ENCODE measurements around the gene GADD45A. TPM values are rescaled to one million over a fixed set of nuclear protein-coding genes. Genes with fewer than 3 reads are reported as not detected.

Gene GADD45A
- polyA plus RNA-seq, 1 donor (not counting 4 experiments of a cell fraction or from before 2014, with no cell fraction given): 151 TPM

GRCh38 chr1:67644566-67644965, 40.4 kb upstream of the GADD45A start:
- DNase-seq (ENCODE audit: low read depth, low spot score): no peak
- Histone ChIP-seq H3K4me3 (ENCODE audit: control insufficient read depth in 2 of 3, extremely low read depth in 1 of 3, insufficient read depth in 2 of 3, low read depth in 1 of 3, low read length in 3 of 3) (no peak overlapping the region), H4K20me1 (ENCODE audit: control insufficient read depth, extremely low read depth, insufficient read depth, low read length) (no peaks in the 10 kb centered on the region), H3K9me1 (ENCODE audit: control insufficient read depth, extremely low read depth, insufficient read depth, low read length) (no peaks in the 10 kb centered on the region), H3K9ac (ENCODE audit: control insufficient read depth, extremely low read depth, insufficient read depth, low read length) (no peak overlapping the region), H3K27ac (ENCODE audit: control insufficient read depth, insufficient read depth, low read length) (no peak overlapping the region), H3K27me3 (ENCODE audit: control insufficient read depth, extremely low read depth, insufficient read depth, low read length) (no peaks in the 10 kb centered on the region), H3K4me2 (ENCODE audit: control insufficient read depth, extremely low read depth, insufficient read depth, low read depth, low read length) (no peak overlapping the region), H3K36me3 (ENCODE audit: control insufficient read depth in 2 of 2, extremely low read depth in 1 of 2, insufficient read depth in 2 of 2, low read length in 2 of 2) (no peaks in the 10 kb centered on the region), H3K79me2 (ENCODE audit: control insufficient read depth, insufficient read depth, low read length) (no peaks in the 10 kb centered on the region), H3K4me1 (ENCODE audit: control insufficient read depth, extremely low read depth, insufficient read depth, low read length) (peaks cover 11% of the 10 kb centered on the region), H3K9me3 (ENCODE audit: control insufficient read depth, low read depth, low read length) (no peaks in the 10 kb centered on the region), H2AFZ (ENCODE audit: control insufficient read depth, low read length) (no peak overlapping the region)
- dilution Hi-C loops (cut with MboI; ENCODE audit: extremely low pct_ligation_motif_present, low sequenced_read_pairs): no loop called here
- TF ChIP-seq EZH2 (IDR thresholded peaks at IDR 0.05; ENCODE audit: low read length): no peak
- no peak for TF ChIP-seq CTCF (optimal IDR thresholded peaks at IDR 0.05 in 1 of 3, IDR thresholded peaks at IDR 0.05 in 1 of 3, conservative IDR thresholded peaks at IDR 0.05 in 1 of 3; ENCODE audit: extremely low read depth in 1 of 3, insufficient read depth in 2 of 3, low read length in 3 of 3)
- no peak for FAIRE-seq

GRCh38 chr1:67645495-67646144, 39.4 kb upstream of the GADD45A start:
- Histone ChIP-seq H3K4me3 (ENCODE audit: control insufficient read depth in 2 of 3, extremely low read depth in 1 of 3, insufficient read depth in 2 of 3, low read depth in 1 of 3, low read length in 3 of 3) (no peak overlapping the region), H3K36me3 (ENCODE audit: control insufficient read depth in 2 of 2, extremely low read depth in 1 of 2, insufficient read depth in 2 of 2, low read length in 2 of 2) (no peaks in the 10 kb centered on the region), H3K27ac (ENCODE audit: control insufficient read depth, insufficient read depth, low read length) (no peak overlapping the region), H2AFZ (ENCODE audit: control insufficient read depth, low read length) (no peak overlapping the region), H3K27me3 (ENCODE audit: control insufficient read depth, extremely low read depth, insufficient read depth, low read length) (no peaks in the 10 kb centered on the region), H3K79me2 (ENCODE audit: control insufficient read depth, insufficient read depth, low read length) (no peaks in the 10 kb centered on the region), H3K4me1 (ENCODE audit: control insufficient read depth, extremely low read depth, insufficient read depth, low read length) (peaks cover 15% of the 10 kb centered on the region), H4K20me1 (ENCODE audit: control insufficient read depth, extremely low read depth, insufficient read depth, low read length) (no peaks in the 10 kb centered on the region), H3K9me1 (ENCODE audit: control insufficient read depth, extremely low read depth, insufficient read depth, low read length) (no peaks in the 10 kb centered on the region), H3K4me2 (ENCODE audit: control insufficient read depth, extremely low read depth, insufficient read depth, low read depth, low read length) (no peak overlapping the region), H3K9ac (ENCODE audit: control insufficient read depth, extremely low read depth, insufficient read depth, low read length) (no peak overlapping the region), H3K9me3 (ENCODE audit: control insufficient read depth, low read depth, low read length) (no peaks in the 10 kb centered on the region)
- dilution Hi-C loops (cut with MboI; ENCODE audit: extremely low pct_ligation_motif_present, low sequenced_read_pairs): no loop called here
- FAIRE-seq (no peak), DNase-seq (ENCODE audit: low read depth, low spot score) (no peak)
- TF ChIP-seq CTCF (optimal IDR thresholded peaks at IDR 0.05 in 1 of 3, IDR thresholded peaks at IDR 0.05 in 1 of 3, conservative IDR thresholded peaks at IDR 0.05 in 1 of 3; ENCODE audit: extremely low read depth in 1 of 3, insufficient read depth in 2 of 3, low read length in 3 of 3) (no peak), EZH2 (IDR thresholded peaks at IDR 0.05; ENCODE audit: low read length) (no peak)

All from keratinocyte (primary cell).